ENCODE results near the gene NEIL3.

DNA sequence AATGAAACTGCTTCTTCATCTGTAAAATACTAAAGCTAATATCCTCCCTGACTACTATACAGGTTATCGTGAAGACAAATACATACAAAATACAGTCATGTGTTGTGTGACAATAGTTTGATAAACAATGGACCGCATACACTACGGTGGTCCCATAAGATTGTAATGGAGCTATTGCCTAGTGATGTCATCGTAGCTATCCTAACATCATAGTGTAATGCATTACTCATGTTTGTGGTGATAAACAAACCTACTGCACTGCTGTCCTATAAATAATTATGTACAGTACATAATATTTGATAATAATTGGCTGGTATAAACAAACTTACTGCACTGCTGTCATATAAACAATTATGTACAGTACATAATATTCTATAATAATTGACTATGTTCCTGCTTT lies 5.6 kb upstream of the NEIL3 start:
- TF ChIP-seq CTCF (IDR thresholded peaks at IDR 0.05) (no peak), EP300 (IDR thresholded peaks at IDR 0.05) (no peak), POLR2AphosphoS5 (IDR thresholded peaks at IDR 0.05) (no peak), POLR2A (IDR thresholded peaks at IDR 0.05) (no peak)
